NCI-H1092 treated with DMSO at 0.1 percent for 48 hours (cell line): ENCODE measurements around the gene ZNF563.

Experiments
- DNase-seq: peaks from one replicate; lab custom pipeline; 2025; lab: John Stamatoyannopoulos, UW

Gene ZNF563

GRCh38 chr19:12294249-12295158 is 38.9 kb downstream of the ZNF563 start, which contains the start of gene ZNF44:
Gene ZNF44, minus strand, starts transcription at chr19:12294883. Its CDS starts 189 bp downstream, at chr19:12294694.
- peak; percentile 96 for DNase-seq

- DNase-seq: no peak
Observed at GRCh38 chr19:12293777-12294248, 39.6 kb downstream of the ZNF563 start.

- DNase-seq: no peak
Observed at GRCh38 chr19:12289790-12290065, 43.7 kb downstream of the ZNF563 start.

GRCh38 chr19:12287958-12288500 is 45.4 kb downstream of the ZNF563 start:
- DNase-seq: no peak

GRCh38 chr19:12284631-12285030 is 48.8 kb downstream of the ZNF563 start:
- DNase-seq: no peak

GRCh38 chr19:12284226-12284625 is 49.2 kb downstream of the ZNF563 start:
- DNase-seq: no peak

GRCh38 chr19:12278713-12279112 is 54.7 kb downstream of the ZNF563 start:
- no peak for DNase-seq

GRCh38 chr19:12272980-12273901 is 60.2 kb downstream of the ZNF563 start:
- no peak for DNase-seq

DNA sequence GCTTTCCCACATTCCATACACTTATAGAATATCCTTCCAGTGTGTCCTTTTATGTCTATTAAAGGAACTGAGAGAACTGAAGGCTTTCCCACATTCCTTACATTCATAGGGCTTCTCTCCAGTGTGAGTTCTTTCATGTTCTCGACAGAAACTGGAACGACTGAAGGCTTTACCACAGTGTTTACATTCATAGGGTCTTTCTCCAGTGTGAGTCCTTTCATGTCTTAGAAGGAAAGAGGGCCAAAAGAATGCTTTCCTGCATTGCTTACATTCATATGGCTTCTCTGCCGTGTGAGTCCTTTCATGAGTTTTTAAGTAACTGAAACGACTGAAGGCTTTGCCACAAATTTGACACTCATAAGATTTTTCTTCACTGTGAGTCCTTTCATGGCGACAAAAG is 61.0 kb downstream of the ZNF563 start:
- no peak for DNase-seq

- DNase-seq: no peak
Observed at GRCh38 chr19:12270854-12271253, 62.6 kb downstream of the ZNF563 start.
